CD4-positive, alpha-beta T cell (primary cell): ENCODE data around the gene RPGRIP1L. TPM values are rescaled to one million over a fixed set of nuclear protein-coding genes. Genes with fewer than 3 reads are reported as not detected.

Source experiments
- ATAC-seq: fragments of 200-7000 bp; cut with Tn5 transposase; one replicate; pipeline ENCODE4 v1.10.0; 2022; ENCODE audit warnings: mild to moderate bottlenecking; ENCODE audit not compliant: poor library complexity
- CTCF ChIA-PET: fragments of 350-600 bp; sonication (Branson Sonifier 250); formaldehyde crosslinking; loops from one replicate; lab custom pipeline; 2021; ENCODE audit warnings: antibody characterized with exemption, inconsistent platforms; lab: Charles Lee
- POLR2A ChIA-PET: fragments of 350-600 bp; sonication (Branson Sonifier 250); formaldehyde crosslinking; loops from one replicate; lab custom pipeline; 2021; ENCODE audit warnings: antibody characterized with exemption, inconsistent platforms; lab: Charles Lee
- DNase-seq, 14 experiments: peaks; one replicate each; pipeline ENCODE4 v3.0.0-alpha.2; 2013 to 2020; ENCODE audit warnings: mixed read lengths in 2 of 14
- H3K27ac ChIP-seq, 2 donors: one replicate each; pipeline versions ENCODE4 v1.5.1 to v1.7.0; 2013; ENCODE audit warnings: low read length in 2 of 2, low read depth in 1 of 2, mild to moderate bottlenecking in 1 of 2
- H3K27me3 ChIP-seq, 2 experiments: 1 replicate in 1 of 2; 2 replicates in 1 of 2; pipeline versions ENCODE4 v1.6.1 to v1.7.0; 2013; ENCODE audit warnings: low read length in 2 of 2, control low read depth in 1 of 2, mild to moderate bottlenecking in 1 of 2, moderate library complexity in 1 of 2; ENCODE audit not compliant: insufficient read depth in 2 of 2, control insufficient read depth in 1 of 2
- H3K36me3 ChIP-seq: one replicate; pipeline ENCODE4 v1.6.1; 2013; ENCODE audit warnings: low read length, control low read depth; ENCODE audit not compliant: insufficient read depth
- H3K4me1 ChIP-seq: one replicate; pipeline ENCODE4 v1.6.1; 2013; ENCODE audit warnings: low read length, control low read depth; ENCODE audit not compliant: insufficient read depth
- H3K4me3 ChIP-seq: one replicate; pipeline ENCODE4 v1.5.1; 2013; ENCODE audit warnings: mild to moderate bottlenecking, low read length, moderate library complexity
- H3K9me3 ChIP-seq, 2 experiments: 1 replicate in 1 of 2; 2 replicates in 1 of 2; pipeline versions ENCODE4 v1.6.1 to v1.7.0; 2013; ENCODE audit warnings: low read length in 2 of 2, mild to moderate bottlenecking in 2 of 2, control low read depth in 1 of 2, moderate library complexity in 1 of 2; ENCODE audit not compliant: control insufficient read depth in 1 of 2, insufficient read depth in 1 of 2
- H3K27ac Mint-ChIP-seq: one replicate; pipeline ENCODE4 v1.8.0; 2020; ENCODE audit warnings: mixed read lengths
- H3K27me3 Mint-ChIP-seq: one replicate; pipeline ENCODE4 v1.8.0; 2021; ENCODE audit warnings: mixed read lengths
- H3K36me3 Mint-ChIP-seq: one replicate; pipeline ENCODE4 v1.8.0; 2021; ENCODE audit warnings: low read depth, mixed read lengths
- H3K4me1 Mint-ChIP-seq: one replicate; pipeline ENCODE4 v1.8.0; 2021; ENCODE audit warnings: low read depth, mixed read lengths
- H3K4me3 Mint-ChIP-seq: one replicate; pipeline ENCODE4 v1.8.0; 2020; ENCODE audit warnings: mild to moderate bottlenecking, mixed read lengths
- H3K9me3 Mint-ChIP-seq: one replicate; pipeline ENCODE4 v1.8.0; 2020; ENCODE audit warnings: mixed read lengths
- intact Hi-C, 2 experiments: fragments of 100-400 bp; cut with DNase I in 1 of 2; cut with micrococcal nuclease in 1 of 2; formaldehyde crosslinking; loops; one replicate each; pipeline versions ENCODE4 v1.15.1 to v1.9.0; 2023 to 2025; cut with DNase I, micrococcal nuclease
- total RNA-seq, 174 experiments: library from RNA in 2 of 174; stranded (reverse) in 2 of 174; gene quantifications; one replicate each; pipeline ENCODE4 v1.2.3 and lab custom pipeline; 2021 to 2026
- TF ChIP-seq, protein P1 (sequence below): fragments of 200-600 bp; IDR thresholded peaks from one replicate; pipeline ENCODE4 v1.8.0; 2022; ENCODE audit warnings: antibody characterized with exemption, mild to moderate bottlenecking

RPGRIP1L gene
- total RNA-seq, 2 experiments from 2014 or later: 2.4 to 2.5 TPM

DNA sequence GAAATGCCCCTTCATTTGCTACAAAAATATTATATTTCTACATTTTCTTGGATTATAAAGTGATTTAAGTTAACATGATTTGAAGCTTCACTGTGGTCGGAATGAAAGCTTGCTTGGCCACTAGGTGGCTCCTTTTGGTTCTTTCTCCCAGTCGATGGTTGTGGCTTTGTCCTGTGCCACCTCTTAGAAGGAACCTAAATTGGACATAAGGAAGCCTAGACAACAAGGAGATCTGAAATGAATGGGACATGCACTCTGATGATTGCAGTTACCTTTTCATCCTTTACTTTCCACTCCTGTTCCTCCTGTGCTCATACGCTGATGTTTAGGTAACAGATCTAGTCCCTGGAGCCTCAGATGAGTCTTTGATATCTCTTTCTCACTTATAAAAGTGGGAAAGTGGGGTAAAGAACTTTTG, 39.5 kb upstream of the RPGRIP1L start:
- no peaks in the 10 kb centered on the region for H3K36me3 Mint-ChIP-seq
- no peak overlapping the region for H3K27ac Mint-ChIP-seq
- Histone ChIP-seq H3K27ac (no peak overlapping the region), H3K27me3 (no peaks in the 10 kb centered on the region), H3K9me3 (no peaks in the 10 kb centered on the region), H3K4me1 (peaks cover 5% of the 10 kb centered on the region), H3K4me3 (no peak overlapping the region), H3K36me3 (no peaks in the 10 kb centered on the region)
- DNase-seq (peak in 6 of 14 experiments; percentile 2 to 28 (median 18)), ATAC-seq (no peak)
- no peak overlapping the region for H3K4me3 Mint-ChIP-seq
- H3K4me1 Mint-ChIP-seq: peaks cover 55% of the 10 kb centered on the region
- H3K27me3 Mint-ChIP-seq: no peaks in the 10 kb centered on the region
- CTCF ChIA-PET: interaction anchor here (0.6 to 1.9 kb wide), 10 partner anchors 13 to 366 kb away, joined by 3 to 8 read pairs (median 4); partner anchors contain the start of genes FTO and RPGRIP1L
- TF ChIP-seq, protein P1, sequence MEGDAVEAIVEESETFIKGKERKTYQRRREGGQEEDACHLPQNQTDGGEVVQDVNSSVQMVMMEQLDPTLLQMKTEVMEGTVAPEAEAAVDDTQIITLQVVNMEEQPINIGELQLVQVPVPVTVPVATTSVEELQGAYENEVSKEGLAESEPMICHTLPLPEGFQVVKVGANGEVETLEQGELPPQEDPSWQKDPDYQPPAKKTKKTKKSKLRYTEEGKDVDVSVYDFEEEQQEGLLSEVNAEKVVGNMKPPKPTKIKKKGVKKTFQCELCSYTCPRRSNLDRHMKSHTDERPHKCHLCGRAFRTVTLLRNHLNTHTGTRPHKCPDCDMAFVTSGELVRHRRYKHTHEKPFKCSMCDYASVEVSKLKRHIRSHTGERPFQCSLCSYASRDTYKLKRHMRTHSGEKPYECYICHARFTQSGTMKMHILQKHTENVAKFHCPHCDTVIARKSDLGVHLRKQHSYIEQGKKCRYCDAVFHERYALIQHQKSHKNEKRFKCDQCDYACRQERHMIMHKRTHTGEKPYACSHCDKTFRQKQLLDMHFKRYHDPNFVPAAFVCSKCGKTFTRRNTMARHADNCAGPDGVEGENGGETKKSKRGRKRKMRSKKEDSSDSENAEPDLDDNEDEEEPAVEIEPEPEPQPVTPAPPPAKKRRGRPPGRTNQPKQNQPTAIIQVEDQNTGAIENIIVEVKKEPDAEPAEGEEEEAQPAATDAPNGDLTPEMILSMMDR: peak; percentile 71
- no peaks in the 10 kb centered on the region for H3K9me3 Mint-ChIP-seq
- POLR2A ChIA-PET: interaction anchor here (0.6 to 1.6 kb wide), 3 partner anchors 26 to 226 kb away, joined by 3 to 5 read pairs (median 3); partner anchors contain the start of genes FTO and RPGRIP1L
- intact Hi-C loops: no loop called here

DNA sequence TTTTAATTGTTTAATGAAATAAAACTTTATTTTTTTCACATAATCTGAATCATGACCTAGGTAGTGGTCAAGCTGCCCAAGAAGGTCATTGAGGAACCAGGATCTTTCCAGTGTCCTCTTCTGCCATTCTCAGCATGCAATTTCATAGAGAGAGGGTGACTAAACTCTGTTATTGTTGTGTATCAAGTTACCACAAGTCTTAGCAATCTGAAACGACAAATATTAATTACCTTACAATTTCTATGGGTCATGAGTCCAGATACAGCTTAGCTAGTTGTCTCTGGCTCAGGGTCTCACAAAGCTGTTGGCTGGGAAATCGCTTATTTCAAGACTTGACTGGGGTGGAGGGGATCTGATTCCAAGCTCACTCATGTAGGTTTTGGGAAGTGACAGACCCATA, 37.9 kb upstream of the RPGRIP1L start:
- Mint-ChIP-seq H3K9me3 (no peaks in the 10 kb centered on the region), H3K36me3 (no peaks in the 10 kb centered on the region), H3K27ac (no peak overlapping the region), H3K4me3 (no peak overlapping the region), H3K27me3 (no peaks in the 10 kb centered on the region), H3K4me1 (peaks cover 53% of the 10 kb centered on the region)
- CTCF ChIA-PET: interaction anchor here (0.9 kb wide), 1 partner anchor 10 kb away, joined by 3 read pairs; no protein-coding TSS in a partner anchor
- Histone ChIP-seq H3K36me3 (no peaks in the 10 kb centered on the region), H3K9me3 (no peaks in the 10 kb centered on the region), H3K4me1 (peaks cover 5% of the 10 kb centered on the region), H3K4me3 (no peak overlapping the region), H3K27ac (no peak overlapping the region), H3K27me3 (no peaks in the 10 kb centered on the region)
- POLR2A ChIA-PET: no interaction called here
- ATAC-seq (no peak), DNase-seq (no peak)
- intact Hi-C loops: no loop called here
- TF ChIP-seq, protein P1: no peak

DNA sequence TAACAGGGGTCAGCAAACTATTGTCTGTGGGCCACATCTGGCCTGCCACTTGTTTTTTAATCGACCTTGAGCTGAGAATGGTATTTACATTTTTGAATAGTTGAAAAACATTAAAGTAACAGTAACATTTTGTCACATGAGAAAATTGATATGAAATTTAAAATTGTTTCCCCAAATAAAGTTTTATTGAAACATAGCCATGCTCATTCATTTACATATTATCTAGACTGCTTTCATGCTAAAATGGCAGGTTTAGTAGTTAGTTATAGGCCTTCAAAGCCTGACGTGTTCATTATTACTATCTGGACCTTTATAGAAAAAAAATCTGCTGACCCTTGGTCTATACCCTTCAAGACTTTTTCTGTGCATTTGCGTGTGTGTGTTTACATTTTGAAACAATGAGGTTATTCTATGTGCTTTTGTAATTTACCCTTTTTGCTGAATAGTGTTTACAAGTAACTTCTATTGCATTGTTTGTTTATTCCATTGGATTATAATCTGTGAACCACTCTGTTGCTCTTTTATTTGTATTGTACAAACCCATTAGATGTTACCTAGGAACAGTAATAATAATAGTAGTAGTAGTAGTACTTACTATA, 37.4 kb upstream of the RPGRIP1L start:
- H3K36me3 ChIP-seq: no peaks in the 10 kb centered on the region
- CTCF ChIA-PET: no interaction called here
- H3K4me3 ChIP-seq: no peak overlapping the region
- Mint-ChIP-seq H3K36me3 (no peaks in the 10 kb centered on the region), H3K27me3 (no peaks in the 10 kb centered on the region), H3K9me3 (no peaks in the 10 kb centered on the region), H3K27ac (no peak overlapping the region), H3K4me1 (peaks cover 56% of the 10 kb centered on the region), H3K4me3 (no peak overlapping the region)
- H3K4me1 ChIP-seq: peaks cover 5% of the 10 kb centered on the region
- POLR2A ChIA-PET: no interaction called here
- H3K9me3 ChIP-seq: no peaks in the 10 kb centered on the region
- H3K27ac ChIP-seq: no peak overlapping the region
- intact Hi-C loops: no loop called here
- ATAC-seq (no peak), DNase-seq (no peak)
- TF ChIP-seq, protein P1: no peak
- H3K27me3 ChIP-seq: no peaks in the 10 kb centered on the region
